HG02588 (cell line): Measurements from ENCODE around the gene VPS45.

Source experiments
- ATAC-seq: cut with Tn5 transposase; IDR thresholded peaks from one replicate; pipeline ENCODE4 v1.9.1; 2021; ENCODE audit warnings: mild to moderate bottlenecking, moderate library complexity; ENCODE audit not compliant: unreplicated experiment

Gene VPS45

GRCh38 chr1:150155413-150156071 is 88.0 kb downstream of the VPS45 start:
- ATAC-seq = no peak

- no peak for ATAC-seq
Observed at GRCh38 chr1:150156868-150157603, 89.5 kb downstream of the VPS45 start.

- no peak for ATAC-seq
Observed at GRCh38 chr1:150159550-150159949, 92.0 kb downstream of the VPS45 start.

GRCh38 chr1:150160964-150161621 is 93.5 kb downstream of the VPS45 start:
- no peak for ATAC-seq

GRCh38 chr1:150161747-150162581 is 94.4 kb downstream of the VPS45 start:
- ATAC-seq = no peak

- no peak for ATAC-seq
Observed at GRCh38 chr1:150162582-150162861, 94.9 kb downstream of the VPS45 start.

- no peak for ATAC-seq
Observed at GRCh38 chr1:150162862-150163706, 95.5 kb downstream of the VPS45 start.

GRCh38 chr1:150164224-150164623 is 96.6 kb downstream of the VPS45 start:
- no peak for ATAC-seq

GRCh38 chr1:150164779-150165178 is 97.2 kb downstream of the VPS45 start:
- no peak for ATAC-seq

- no peak for ATAC-seq
Observed at GRCh38 chr1:150165622-150166612, 98.3 kb downstream of the VPS45 start.

GRCh38 chr1:150168960-150169601 is 101.5 kb downstream of the VPS45 start:
- no peak for ATAC-seq

- no peak for ATAC-seq
Observed at GRCh38 chr1:150171801-150172200, 104.2 kb downstream of the VPS45 start.

GRCh38 chr1:150173141-150173585 is 105.6 kb downstream of the VPS45 start:
- ATAC-seq = no peak

- no peak for ATAC-seq
Observed at GRCh38 chr1:150176593-150176992, 109.0 kb downstream of the VPS45 start.

- no peak for ATAC-seq
Observed at GRCh38 chr1:150178548-150178947, 111.0 kb downstream of the VPS45 start.

- ATAC-seq = no peak
Observed at GRCh38 chr1:150179867-150180266, 112.3 kb downstream of the VPS45 start.

- ATAC-seq = no peak
Observed at GRCh38 chr1:150180474-150180873, 112.9 kb downstream of the VPS45 start.

GRCh38 chr1:150182247-150182646 is 114.7 kb downstream of the VPS45 start:
- no peak for ATAC-seq

- ATAC-seq = no peak
Observed at GRCh38 chr1:150183061-150183460, 115.5 kb downstream of the VPS45 start.
